ENCODE data around the gene FOXI1.

GRCh38 chr5:170067574-170068170 lies 38.0 kb upstream of the FOXI1 start:
- TF ChIP-seq POLR2AphosphoS5 (IDR thresholded peaks at IDR 0.05): no peak
- no peak for TF ChIP-seq POLR2A (IDR thresholded peaks at IDR 0.05)
